Right lobe of liver (tissue), 6 donors: Measurements from ENCODE around the gene NUPR1. TPM values are rescaled to one million over a fixed set of nuclear protein-coding genes. Genes with fewer than 3 reads are reported as not detected.

Experiments
- ATAC-seq, 4 donors: fragments of 200-7000 bp; cut with Tn5 transposase; one replicate each; pipeline ENCODE4 v1.9.1; 2020; ENCODE audit warnings: mild to moderate bottlenecking in 4 of 4, moderate library complexity in 4 of 4
- DNase-seq, 3 donors: peaks; one replicate each; pipeline ENCODE4 v3.0.0-alpha.2; 2020
- H3K27ac ChIP-seq, 3 donors: fragments of 200-600 bp; one replicate each; pipeline ENCODE4 v1.8.0; 2022
- H3K27me3 ChIP-seq, 2 donors: fragments of 200-600 bp; one replicate each; pipeline ENCODE4 v1.8.0; 2022
- H3K36me3 ChIP-seq, 4 donors: fragments of 200-600 bp; sonication (generic) in 1 of 4; one replicate each; pipeline versions ENCODE4 v1.5.1 to v1.8.0; 2017 to 2022; ENCODE audit warnings: control low read depth in 1 of 4
- H3K4me1 ChIP-seq, 4 donors: fragments of 200-600 bp; sonication (generic) in 1 of 4; one replicate each; pipeline versions ENCODE4 v1.5.1 to v1.8.0; 2017 to 2022; ENCODE audit warnings: control low read depth in 1 of 4
- H3K4me3 ChIP-seq, 3 donors: fragments of 200-600 bp; one replicate each; pipeline ENCODE4 v1.8.0; 2022
- H3K9me3 ChIP-seq, 4 donors: fragments of 200-600 bp; sonication (generic) in 1 of 4; one replicate each; pipeline versions ENCODE4 v1.5.1 to v1.8.0; 2017 to 2022; ENCODE audit warnings: control low read depth in 1 of 4
- CTCF ChIP-seq, 4 donors: fragments of 200-600 bp in 3 of 4; fragments of 450-650 bp in 1 of 4; IDR thresholded peaks; one replicate each; pipeline versions ENCODE4 v1.5.1 to v1.8.0; 2016 to 2022; ENCODE audit warnings: antibody characterized with exemption in 4 of 4, mild to moderate bottlenecking in 2 of 4
- POLR2A ChIP-seq: fragments of 450-650 bp; IDR thresholded peaks from one replicate; pipeline ENCODE4 v1.6.1; 2017; ENCODE audit warnings: antibody characterized with exemption, mild to moderate bottlenecking
- WGBS: methylation state at CpG from one replicate; pipeline ENCODE4 v1.1.6; 2018; ENCODE audit warnings: low coverage, low lambda C conversion rate; ENCODE audit not compliant: insufficient coverage; ENCODE audit errors: missing lambda C conversion rate; 5-methylcytosine and 5-hydroxymethylcytosine counted together
- intact Hi-C, 2 donors: fragments of 100-400 bp; cut with DNase I; formaldehyde crosslinking; loops; one replicate each; pipeline versions ENCODE4 v1.11.2 to v1.14.1; 2022
- total RNA-seq, 6 experiments: library from RNA; depleted of rRNA in 2 of 6; stranded (reverse); fragments of >200 nt in 2 of 6; fragmentation: NEBNext Ultra II Directional in 3 of 6; extraction: Animal tissue kit (Norgen Biotek cat#: 25700) in 3 of 6; gene quantifications; one replicate each; pipeline versions ENCODE4 v1.1.0 to v1.2.4, GENCODE V29; 2016 to 2023
- donor health status: DM: no; HTN: yes; CAD: no.
- donor health status: DM: no; HTN: no; CAD: no.
- donor health status: DM: no; HTN: no; CAD: no.
- donor health status: DM: no; HTN: yes; CAD: no.
- donor health status: DM: no; HTN: yes; CAD: no.

Gene NUPR1
- total RNA-seq, 6 experiments from 2014 or later = 33.4 to 188 (median 80.7) TPM

GRCh38 chr16:28580726-28581315 lies 42.0 kb upstream of the NUPR1 start:
- no peak for TF ChIP-seq CTCF (IDR thresholded peaks at IDR 0.05)
- no peak for TF ChIP-seq POLR2A
- DNase-seq (no peak), ATAC-seq (no peak)
- Histone ChIP-seq H3K4me1 (no peaks in the 10 kb centered on the region), H3K9me3 (no peaks in the 10 kb centered on the region), H3K36me3 (peaks cover 0 to 19% (median 7%) of the 10 kb centered on the region in 4 donors), H3K27me3 (no peaks in the 10 kb centered on the region), H3K27ac (no peak overlapping the region), H3K4me3 (no peak overlapping the region)
- WGBS = 94% methylated on average over 7 of the region's 15 CpGs
- intact Hi-C loops = no loop called here

- no peaks in the 10 kb centered on the region for H3K4me1 ChIP-seq
- H3K27ac ChIP-seq = no peak overlapping the region
- no peaks in the 10 kb centered on the region for H3K9me3 ChIP-seq
- no peak for DNase-seq
- H3K4me3 ChIP-seq = no peak overlapping the region
- ATAC-seq = no peak
- intact Hi-C loops = no loop called here
- TF ChIP-seq POLR2A = no peak
- no peak for TF ChIP-seq CTCF (IDR thresholded peaks at IDR 0.05)
- WGBS = 79% methylated on average over 8 of the region's 8 CpGs
- no peaks in the 10 kb centered on the region for H3K27me3 ChIP-seq
- no peaks in the 10 kb centered on the region for H3K36me3 ChIP-seq
Measured at GRCh38 chr16:28575446-28576109, 36.8 kb upstream of the NUPR1 start.

- Histone ChIP-seq H3K4me3 (no peak overlapping the region), H3K36me3 (no peaks in the 10 kb centered on the region), H3K27me3 (no peaks in the 10 kb centered on the region), H3K27ac (no peak overlapping the region), H3K4me1 (no peaks in the 10 kb centered on the region), H3K9me3 (no peaks in the 10 kb centered on the region)
- no peak for DNase-seq
- 91% methylated on average over 2 of the region's 2 CpGs for WGBS
- intact Hi-C loops = no loop called here
- no peak for ATAC-seq
- TF ChIP-seq CTCF (IDR thresholded peaks at IDR 0.05) = no peak
- TF ChIP-seq POLR2A = no peak
Measured at GRCh38 chr16:28574925-28575324, 36.2 kb upstream of the NUPR1 start.

- Histone ChIP-seq H3K4me3 (no peak overlapping the region), H3K36me3 (no peaks in the 10 kb centered on the region), H3K27me3 (no peaks in the 10 kb centered on the region), H3K27ac (no peak overlapping the region), H3K9me3 (no peaks in the 10 kb centered on the region), H3K4me1 (no peaks in the 10 kb centered on the region)
- TF ChIP-seq CTCF (IDR thresholded peaks at IDR 0.05) = no peak
- no peak for TF ChIP-seq POLR2A
- intact Hi-C loops = no loop called here
- ATAC-seq (peak in 2 of 4 donors; percentile 15 to 28), DNase-seq (no peak)
- 60% methylated on average over 5 of the region's 17 CpGs for WGBS
Measured at GRCh38 chr16:28573738-28574718, 35.3 kb upstream of the NUPR1 start.
